ENCODE measurements around the gene SEPHS1. TPM values are rescaled to one million over a fixed set of nuclear protein-coding genes. Genes with fewer than 3 reads are reported as not detected.
"Not testable (repeated sequence)": the region's sequence is repeated elsewhere in the genome, so short reads cannot be mapped to it uniquely, and the experiment has no call there.

SEPHS1 gene
- total and polyA plus RNA-seq, 2 donors: 39.9 to 52.4 TPM

DNA sequence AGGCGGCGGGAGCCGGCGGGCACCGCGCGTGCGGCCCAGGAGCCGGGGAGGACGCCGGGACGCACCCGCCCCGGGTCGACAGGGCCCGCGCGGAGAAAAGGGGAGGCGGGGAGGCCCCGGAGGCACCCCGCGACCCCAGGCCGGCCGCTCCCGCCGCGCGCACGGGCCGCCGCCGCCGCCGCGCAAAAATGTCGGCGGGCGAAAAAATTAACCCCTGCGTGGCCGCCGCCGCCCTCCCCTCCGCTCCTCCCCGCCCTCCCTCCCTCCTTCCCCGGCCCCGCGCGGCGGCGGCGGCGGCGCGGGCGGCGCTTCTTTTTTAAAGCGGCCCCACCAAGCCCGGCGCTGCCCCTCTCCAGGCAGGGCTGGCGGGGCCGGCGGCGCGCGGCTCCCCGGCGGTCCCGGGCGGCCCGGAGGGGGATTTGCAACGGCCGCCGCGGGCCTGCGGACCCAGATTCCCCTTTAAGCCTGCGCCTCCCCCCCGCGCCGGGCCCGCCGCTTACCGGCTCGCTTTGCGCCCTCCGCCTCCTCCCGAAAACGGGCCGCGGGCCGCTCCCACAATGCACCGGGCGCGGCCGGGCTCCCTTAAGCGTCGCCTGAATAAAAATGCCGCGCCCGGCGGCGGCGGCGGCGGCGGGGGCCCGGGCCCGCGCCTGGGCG is 465 bp downstream of the SEPHS1 start:
- peak overlapping the region; percentile 95 for H3K27ac ChIP-seq (ENCODE audit: low read depth)
- peaks cover 2% of the 10 kb centered on the region for H3K4me1 ChIP-seq (ENCODE audit: insufficient read depth)
- WGBS: under 1% methylated on average over 105 of the region's 109 CpGs
- H3K4me3 ChIP-seq (ENCODE audit: low read depth, low read length): peak overlapping the region; percentile 98
- DNase-seq (ENCODE audit: extremely low spot score): no peak
- H3K36me3 ChIP-seq (ENCODE audit: insufficient read depth): no peaks in the 10 kb centered on the region

DNA sequence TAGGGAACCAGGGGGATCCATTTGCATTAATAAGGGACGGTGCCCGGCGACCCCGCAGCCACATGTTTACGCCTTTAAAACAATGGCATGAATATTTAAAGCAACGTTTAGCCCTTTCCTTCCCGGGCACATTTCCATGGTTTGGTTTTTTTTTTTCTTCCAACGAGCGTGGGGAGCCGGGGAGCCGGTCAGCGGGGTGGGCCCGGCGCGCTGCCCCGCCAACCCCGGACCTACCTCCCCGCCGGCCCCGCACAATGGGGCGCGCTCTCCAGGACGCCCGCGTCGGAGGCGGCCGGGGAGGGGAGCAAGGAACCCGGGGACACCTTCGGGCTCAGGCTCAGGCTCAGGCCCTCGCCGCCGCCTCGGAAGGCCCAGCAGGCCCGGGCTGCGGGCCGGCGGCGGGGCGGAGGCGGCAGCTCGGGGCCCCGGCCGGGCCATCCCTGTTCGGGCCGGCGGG is 1.0 kb downstream of the SEPHS1 start:
- no peaks in the 10 kb centered on the region for H3K36me3 ChIP-seq (ENCODE audit: insufficient read depth)
- under 1% methylated on average over 47 of the region's 47 CpGs for WGBS
- H3K27ac ChIP-seq (ENCODE audit: low read depth): peak overlapping the region; percentile 95

DNA sequence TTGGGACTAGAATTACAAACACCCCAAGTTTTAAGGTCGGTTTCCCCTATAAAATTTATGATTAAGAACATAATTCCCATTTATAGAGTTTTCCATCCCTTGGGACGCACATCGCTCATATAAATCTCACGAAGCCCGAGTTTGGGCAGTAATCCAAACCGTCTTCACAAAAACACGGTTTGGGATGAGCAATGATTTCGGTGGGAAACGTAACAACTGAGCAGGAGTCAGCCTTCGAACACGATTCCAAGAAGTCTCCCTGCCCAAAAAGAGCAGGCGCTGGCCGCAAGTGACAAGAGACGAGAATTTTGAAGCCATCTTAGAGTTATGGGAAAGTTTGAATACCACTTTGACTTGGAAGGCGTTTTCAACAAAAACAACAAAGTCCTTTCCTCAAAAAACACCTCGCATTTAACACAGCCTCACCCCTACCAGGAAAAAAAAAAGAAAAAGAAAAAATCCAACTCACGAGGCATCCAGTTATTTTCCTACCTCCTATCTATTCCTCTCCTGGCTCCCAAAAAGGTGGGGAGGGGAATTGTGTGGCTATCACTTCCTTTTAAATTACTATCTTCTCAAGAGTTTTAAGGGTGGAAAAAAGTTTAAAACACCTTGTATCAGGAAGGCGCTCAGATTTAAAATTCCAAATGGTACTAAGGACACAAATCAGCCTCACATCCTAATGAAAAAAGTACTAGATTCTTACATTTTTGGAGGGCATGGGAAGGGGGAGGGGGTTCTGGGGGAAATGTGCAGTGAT is 1.6 kb downstream of the SEPHS1 start:
- no peaks in the 10 kb centered on the region for H3K36me3 ChIP-seq (ENCODE audit: insufficient read depth)
- H3K27ac ChIP-seq (ENCODE audit: low read depth): peak overlapping the region; percentile 95
- H3K4me3 ChIP-seq (ENCODE audit: low read depth, low read length): peak overlapping the region; percentile 98
- H3K4me1 ChIP-seq (ENCODE audit: insufficient read depth): peaks cover 2% of the 10 kb centered on the region
- 6% methylated on average over 18 of the region's 18 CpGs for WGBS
- DNase-seq (ENCODE audit: extremely low spot score): no peak

More for the DNA sequence above, 1.0 kb downstream of the SEPHS1 start:
- DNase-seq (ENCODE audit: extremely low spot score): no peak
- H3K4me1 ChIP-seq (ENCODE audit: insufficient read depth): peaks cover 2% of the 10 kb centered on the region
- peak overlapping the region; percentile 98 for H3K4me3 ChIP-seq (ENCODE audit: low read depth, low read length)

DNA sequence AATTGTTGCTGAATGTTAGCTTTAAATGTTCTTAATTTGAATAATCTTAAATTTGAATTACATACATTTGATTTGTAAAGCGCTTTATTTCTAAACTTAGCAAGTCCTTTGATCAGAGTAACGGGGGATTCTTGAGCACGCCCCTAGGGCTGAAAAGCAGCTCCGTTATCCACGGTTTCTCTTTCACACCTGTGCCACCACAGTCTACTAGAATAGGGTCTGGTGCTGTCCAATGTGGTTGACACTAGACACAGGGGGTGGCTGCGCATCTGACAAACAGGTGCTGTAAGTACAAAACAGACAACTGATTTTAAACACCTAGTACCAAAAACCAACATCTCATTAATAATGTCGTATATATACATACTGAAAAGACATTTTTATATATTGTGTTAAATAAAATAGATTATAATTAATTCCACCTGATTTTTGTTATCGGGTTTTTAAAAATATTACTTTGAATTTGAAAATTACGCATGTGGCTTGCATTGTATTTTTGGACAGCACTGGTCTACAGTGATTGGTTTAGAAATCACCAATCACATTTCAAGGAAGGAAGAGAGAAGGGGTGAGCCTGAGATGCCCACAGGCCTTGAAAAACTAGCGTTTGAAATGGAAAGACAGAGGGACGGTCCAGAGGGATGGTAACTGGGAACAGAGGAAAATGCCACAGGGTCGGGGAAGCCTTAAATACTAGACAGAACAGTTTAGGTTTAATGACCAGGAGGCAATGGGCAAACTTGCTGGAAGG is 7.3 kb downstream of the SEPHS1 start:
- no peak overlapping the region for H3K4me3 ChIP-seq (ENCODE audit: low read depth, low read length)
- 82% methylated on average over 12 of the region's 12 CpGs for WGBS
- no peak for DNase-seq (ENCODE audit: extremely low spot score)
- no peak overlapping the region for H3K27ac ChIP-seq (ENCODE audit: low read depth)
- H3K4me1 ChIP-seq (ENCODE audit: insufficient read depth): no peaks in the 10 kb centered on the region
- no peaks in the 10 kb centered on the region for H3K36me3 ChIP-seq (ENCODE audit: insufficient read depth)

DNA sequence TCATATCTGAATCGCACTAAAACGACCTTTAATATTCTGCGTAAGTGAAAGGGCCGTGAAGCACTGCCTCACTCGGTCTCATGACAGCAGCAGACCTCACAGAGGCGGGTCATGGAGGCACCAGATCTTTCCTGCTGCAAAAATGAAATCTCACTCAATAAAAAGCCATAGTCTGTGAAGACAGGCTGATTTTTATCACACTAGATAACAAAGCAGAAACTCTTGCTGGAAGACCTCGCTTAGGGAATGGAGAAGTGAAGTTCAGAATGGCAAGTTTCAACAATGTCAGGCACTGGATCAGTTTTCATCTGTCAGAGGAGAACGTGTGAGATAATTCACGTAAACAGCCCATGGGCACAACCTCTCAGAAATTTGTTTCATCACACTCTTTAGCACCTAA is 8.0 kb downstream of the SEPHS1 start:
- H3K27ac ChIP-seq (ENCODE audit: low read depth): no peak overlapping the region
- WGBS: 44% methylated on average over 9 of the region's 9 CpGs
- no peaks in the 10 kb centered on the region for H3K36me3 ChIP-seq (ENCODE audit: insufficient read depth)
- no peak for DNase-seq (ENCODE audit: extremely low spot score)
- H3K4me3 ChIP-seq (ENCODE audit: low read depth, low read length): no peak overlapping the region
- no peaks in the 10 kb centered on the region for H3K4me1 ChIP-seq (ENCODE audit: insufficient read depth)

DNA sequence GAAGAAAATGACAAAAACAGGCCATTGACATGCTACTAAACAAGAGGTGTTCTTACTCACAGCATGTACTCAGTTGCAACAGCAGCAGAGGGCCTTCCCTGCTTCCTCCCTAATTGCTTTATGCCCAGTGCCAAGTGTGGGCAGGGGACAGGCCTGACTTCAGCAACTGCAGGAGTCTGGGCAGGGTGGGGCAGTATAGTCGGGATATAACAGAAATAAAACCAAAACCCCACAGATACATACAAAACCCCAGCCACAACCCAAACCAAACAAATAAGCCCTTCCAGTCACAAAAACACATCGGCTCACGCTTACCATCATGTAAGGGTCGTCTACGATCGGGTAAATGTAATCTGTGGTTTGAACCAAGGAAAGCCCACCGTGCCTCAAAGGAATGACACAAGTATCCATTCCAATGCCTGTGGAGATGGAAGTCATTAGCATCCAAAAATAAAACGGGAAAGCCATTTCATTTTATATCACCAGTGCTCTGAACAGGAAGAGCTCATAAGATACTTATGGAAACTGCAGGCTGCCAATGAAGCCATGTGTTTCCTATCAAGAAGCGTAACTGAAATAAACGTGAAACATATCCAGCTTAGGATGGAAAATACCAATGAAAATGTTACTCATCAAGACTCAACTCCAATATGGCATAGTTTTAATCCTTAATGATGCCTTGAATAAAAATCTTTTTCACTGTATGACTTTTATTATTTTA is 9.5 kb downstream of the SEPHS1 start:
- 25% methylated on average over 10 of the region's 10 CpGs for WGBS
- Histone ChIP-seq H3K36me3 (ENCODE audit: insufficient read depth) (no peaks in the 10 kb centered on the region), H3K27ac (ENCODE audit: low read depth) (no peak overlapping the region), H3K4me1 (ENCODE audit: insufficient read depth) (no peaks in the 10 kb centered on the region), H3K4me3 (ENCODE audit: low read depth, low read length) (no peak overlapping the region)
- no peak for DNase-seq (ENCODE audit: extremely low spot score)

DNA sequence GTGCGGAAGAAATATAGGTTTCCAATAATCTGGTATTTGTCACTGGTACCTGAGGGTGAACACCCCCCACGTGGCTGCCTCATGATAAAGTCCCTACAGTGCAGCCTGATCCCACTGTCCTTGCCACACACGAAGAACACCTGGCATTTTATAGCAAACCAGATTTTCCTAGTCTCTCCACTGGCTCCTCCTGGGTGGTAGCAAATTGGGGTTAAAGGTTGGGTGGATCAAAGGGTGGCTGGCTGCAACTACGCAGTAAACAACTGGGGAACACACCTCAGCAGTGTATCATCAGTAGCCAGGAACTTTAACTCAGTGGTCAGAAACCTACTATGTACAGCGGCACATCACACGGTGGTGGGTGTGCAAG is 10.3 kb downstream of the SEPHS1 start:
- Histone ChIP-seq H3K4me3 (ENCODE audit: low read depth, low read length) (no peak overlapping the region), H3K4me1 (ENCODE audit: insufficient read depth) (no peaks in the 10 kb centered on the region), H3K27ac (ENCODE audit: low read depth) (no peak overlapping the region), H3K36me3 (ENCODE audit: insufficient read depth) (no peaks in the 10 kb centered on the region)
- DNase-seq (ENCODE audit: extremely low spot score): no peak
- WGBS: 79% methylated on average over 6 of the region's 6 CpGs

DNA sequence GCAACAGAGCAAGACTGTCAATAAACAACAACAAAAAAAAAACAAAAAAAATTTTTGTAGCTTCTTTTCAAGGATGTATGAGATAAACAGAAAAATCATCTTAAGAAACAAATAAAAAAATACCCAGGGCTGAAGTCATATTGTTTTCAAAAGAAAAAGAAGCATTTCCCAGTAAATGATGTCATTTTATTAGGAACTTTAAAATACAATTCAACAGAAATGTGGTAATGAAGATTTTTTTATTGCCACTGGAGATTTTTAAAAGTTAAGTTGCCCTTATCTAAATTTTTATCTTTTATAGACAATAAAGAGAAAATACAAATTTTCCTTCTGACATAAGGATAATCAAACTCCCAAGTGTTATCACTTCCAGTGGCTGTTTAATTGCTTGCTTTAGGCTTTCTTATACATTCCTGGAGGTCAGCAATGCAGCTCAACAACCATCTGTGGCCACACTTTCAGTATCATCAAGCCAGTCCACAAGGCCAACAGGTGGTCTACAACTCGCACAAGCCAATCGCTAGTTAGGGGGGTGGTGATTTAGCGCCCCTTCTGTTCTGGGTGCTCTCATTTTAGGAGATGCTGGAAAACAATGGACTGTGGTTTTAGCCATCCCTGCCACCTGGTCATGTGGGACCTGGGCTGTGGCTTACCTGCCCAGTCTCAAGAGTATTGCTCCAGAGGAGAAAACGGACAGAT is 10.8 kb downstream of the SEPHS1 start:
- no peaks in the 10 kb centered on the region for H3K4me1 ChIP-seq (ENCODE audit: insufficient read depth)
- 96% methylated on average over 4 of the region's 4 CpGs for WGBS
- no peak overlapping the region for H3K4me3 ChIP-seq (ENCODE audit: low read depth, low read length)
- DNase-seq (ENCODE audit: extremely low spot score): no peak
- H3K36me3 ChIP-seq (ENCODE audit: insufficient read depth): no peaks in the 10 kb centered on the region
- H3K27ac ChIP-seq (ENCODE audit: low read depth): no peak overlapping the region

DNA sequence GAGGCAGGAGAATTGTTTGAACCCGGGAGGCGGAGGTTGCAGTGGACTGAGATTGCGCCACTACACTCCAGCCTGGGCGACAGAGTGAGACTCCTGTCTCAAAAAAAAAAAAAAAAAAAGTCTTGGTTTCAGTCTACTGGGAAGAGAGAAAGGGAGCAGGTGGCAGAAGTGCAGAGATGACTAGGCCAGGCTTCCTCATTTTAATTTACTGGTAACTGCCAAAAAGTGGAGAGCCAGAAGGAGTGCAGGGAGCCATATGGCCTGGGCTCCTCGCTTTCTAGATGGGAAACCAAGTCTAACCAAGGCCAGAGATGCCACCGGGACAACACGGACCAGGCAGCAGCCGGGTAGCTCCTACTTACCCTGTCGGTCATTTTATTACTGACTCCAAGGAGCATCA is 12.2 kb downstream of the SEPHS1 start:
- DNase-seq (ENCODE audit: extremely low spot score): no peak
- WGBS: 93% methylated on average over 9 of the region's 9 CpGs
- Histone ChIP-seq H3K4me1 (ENCODE audit: insufficient read depth) (no peaks in the 10 kb centered on the region), H3K36me3 (ENCODE audit: insufficient read depth) (no peaks in the 10 kb centered on the region), H3K27ac (ENCODE audit: low read depth) (no peak overlapping the region), H3K4me3 (ENCODE audit: low read depth, low read length) (no peak overlapping the region)

DNA sequence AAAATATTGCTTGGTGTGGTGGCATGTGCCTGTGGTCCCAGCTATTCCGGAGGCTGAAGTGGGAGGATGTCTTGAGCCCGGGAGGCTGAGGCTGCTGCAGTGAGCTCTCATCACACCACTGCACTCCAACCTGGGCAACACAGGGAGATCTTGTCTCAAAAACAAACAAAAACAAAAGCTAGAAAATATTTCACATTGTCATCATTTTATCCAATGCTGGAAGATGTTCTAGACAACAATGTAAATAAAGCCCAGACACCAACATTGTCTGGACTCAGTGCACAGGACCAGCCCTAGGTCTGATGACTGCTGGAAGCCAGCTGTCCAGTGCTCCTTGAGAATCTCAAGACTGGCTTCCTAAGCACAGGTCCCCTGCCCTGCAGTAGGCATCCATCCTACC is 13.5 kb downstream of the SEPHS1 start:
- no peaks in the 10 kb centered on the region for H3K36me3 ChIP-seq (ENCODE audit: insufficient read depth)

DNA sequence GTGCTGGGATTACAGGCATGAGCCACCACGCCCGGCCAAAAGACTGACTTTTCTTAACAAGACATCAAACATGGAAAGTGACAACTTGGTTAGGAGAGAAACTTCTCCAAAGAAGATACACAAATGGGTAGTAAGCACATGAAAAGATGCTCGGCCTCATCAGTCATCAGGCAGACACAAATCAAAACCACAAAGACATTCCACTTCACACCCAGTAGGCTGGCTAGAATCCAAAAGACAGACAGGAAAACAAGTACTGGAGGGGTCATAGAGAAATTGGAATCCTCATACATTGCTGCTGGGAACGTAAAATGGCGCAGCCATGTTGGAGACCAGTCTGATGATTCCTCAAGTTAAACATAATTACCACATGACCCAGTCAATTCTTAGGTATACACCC is 16.4 kb downstream of the SEPHS1 start:
- no peaks in the 10 kb centered on the region for H3K36me3 ChIP-seq (ENCODE audit: insufficient read depth)
- H3K4me1 ChIP-seq (ENCODE audit: insufficient read depth): no peaks in the 10 kb centered on the region
- DNase-seq (ENCODE audit: extremely low spot score): no peak
- H3K4me3 ChIP-seq (ENCODE audit: low read depth, low read length): no peak overlapping the region
- no peak overlapping the region for H3K27ac ChIP-seq (ENCODE audit: low read depth)
- 93% methylated on average over 5 of the region's 5 CpGs for WGBS

More for the DNA sequence above, 13.5 kb downstream of the SEPHS1 start:
- no peak overlapping the region for H3K4me3 ChIP-seq (ENCODE audit: low read depth, low read length)
- H3K4me1 ChIP-seq (ENCODE audit: insufficient read depth): no peaks in the 10 kb centered on the region
- WGBS: 96% methylated on average over 2 of the region's 2 CpGs
- H3K27ac ChIP-seq (ENCODE audit: low read depth): no peak overlapping the region
- DNase-seq (ENCODE audit: extremely low spot score): no peak

DNA sequence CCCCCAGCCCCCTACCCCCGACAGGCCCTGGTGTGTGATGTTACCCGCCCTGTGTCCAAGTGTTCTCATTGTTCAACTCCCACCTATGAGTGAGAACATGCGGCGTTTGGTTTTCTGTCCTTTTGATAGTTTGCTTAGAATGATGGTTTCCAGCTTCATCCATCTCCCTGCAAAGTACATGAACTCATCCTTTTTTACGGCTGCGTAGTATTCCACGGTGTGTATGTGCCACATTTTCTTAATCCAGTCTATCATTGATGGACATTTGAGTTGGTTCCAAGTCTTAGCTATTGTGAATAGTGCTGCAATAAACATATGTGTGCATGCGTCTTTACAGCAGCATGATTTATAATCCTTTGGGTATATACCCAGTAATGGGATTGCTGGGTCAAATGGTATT is 17.1 kb downstream of the SEPHS1 start:
- H3K4me1 ChIP-seq (ENCODE audit: insufficient read depth); H3K4me3 ChIP-seq (ENCODE audit: low read depth, low read length); DNase-seq (ENCODE audit: extremely low spot score); H3K27ac ChIP-seq (ENCODE audit: low read depth); H3K36me3 ChIP-seq (ENCODE audit: insufficient read depth): not testable (repeated sequence)
- 99% methylated on average over 8 of the region's 8 CpGs for WGBS

DNA sequence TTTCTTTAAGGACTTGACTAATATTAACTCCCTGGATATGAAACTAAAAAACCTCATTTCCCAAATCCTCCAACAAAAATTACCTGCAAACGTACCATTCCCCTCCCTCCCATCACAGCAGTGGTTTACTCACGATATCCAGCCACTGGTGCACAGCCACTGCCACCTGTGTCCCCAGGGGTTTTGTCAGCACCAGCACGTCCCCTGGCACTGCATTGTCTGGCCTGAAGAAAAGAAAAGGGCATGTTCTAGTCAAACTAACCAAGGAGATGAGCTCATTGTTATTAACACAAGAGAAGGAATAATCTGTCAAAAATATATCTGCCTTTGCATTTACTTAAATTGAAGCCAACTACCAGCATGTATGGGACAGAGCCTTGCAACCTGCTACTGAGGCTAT is 18.5 kb downstream of the SEPHS1 start:
- H3K27ac ChIP-seq (ENCODE audit: low read depth): no peak overlapping the region
- no peak overlapping the region for H3K4me3 ChIP-seq (ENCODE audit: low read depth, low read length)
- no peak for DNase-seq (ENCODE audit: extremely low spot score)
- 92% methylated on average over 3 of the region's 3 CpGs for WGBS
- no peaks in the 10 kb centered on the region for H3K4me1 ChIP-seq (ENCODE audit: insufficient read depth)
- peaks cover 2% of the 10 kb centered on the region for H3K36me3 ChIP-seq (ENCODE audit: insufficient read depth)

Measured in urinary bladder (tissue), 4 donors.